ENCODE measurements around the gene UQCRC1.
A peak's percentile ranks its signal among the peaks of the same experiment; 100 is the strongest.

The UQCRC1 gene

DNA sequence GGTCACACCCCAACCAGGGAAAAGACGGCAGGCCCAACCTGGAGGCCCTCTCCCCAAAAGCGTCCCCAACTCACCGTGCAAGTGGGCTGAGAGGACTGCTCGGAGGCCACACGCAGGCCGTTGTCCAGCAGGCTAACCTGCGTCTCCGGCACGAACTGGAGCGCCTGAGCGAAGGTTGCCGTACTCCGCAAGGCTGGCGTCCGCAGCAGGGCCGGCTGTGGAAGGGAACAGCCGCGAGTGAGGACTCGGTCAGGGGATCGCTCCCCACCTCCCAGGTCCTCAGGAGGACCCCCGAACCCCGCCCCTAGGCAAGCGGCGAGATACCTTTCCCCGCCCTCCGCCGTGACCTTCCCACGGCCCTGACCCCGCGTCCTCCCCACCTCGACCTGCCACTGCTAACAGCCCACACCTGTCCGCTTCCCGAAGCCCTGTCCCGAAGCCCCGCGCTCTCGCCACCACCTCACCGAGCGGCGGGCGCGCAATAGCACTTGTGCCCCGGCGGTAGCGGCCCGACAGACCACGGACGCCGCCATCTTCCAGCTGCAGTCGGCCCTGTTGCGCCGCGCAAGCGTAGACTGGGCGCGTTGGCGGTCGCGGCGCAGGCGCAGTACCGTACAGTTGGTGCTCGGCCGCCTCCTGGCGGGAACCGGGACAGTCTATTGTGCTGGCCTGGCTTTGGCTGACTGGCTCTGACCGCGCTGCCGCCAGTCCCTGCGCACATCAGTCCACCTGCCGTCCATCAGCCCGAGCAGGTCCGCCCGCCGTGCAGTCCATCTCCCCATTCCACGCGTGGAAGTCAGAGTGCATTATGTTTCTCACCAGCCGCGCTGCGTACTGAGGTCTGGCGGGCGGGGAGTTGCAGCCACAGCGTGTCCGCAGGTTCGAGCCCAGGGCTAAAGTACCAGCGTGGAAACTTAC lies at the start of gene UQCRC1:
TSS of gene UQCRC1 (minus strand) at position 559 of the 918 bp plus-strand sequence. CDS start at position 533, 26 bp downstream.
- peak; percentile 74 for DNase-seq

DNA sequence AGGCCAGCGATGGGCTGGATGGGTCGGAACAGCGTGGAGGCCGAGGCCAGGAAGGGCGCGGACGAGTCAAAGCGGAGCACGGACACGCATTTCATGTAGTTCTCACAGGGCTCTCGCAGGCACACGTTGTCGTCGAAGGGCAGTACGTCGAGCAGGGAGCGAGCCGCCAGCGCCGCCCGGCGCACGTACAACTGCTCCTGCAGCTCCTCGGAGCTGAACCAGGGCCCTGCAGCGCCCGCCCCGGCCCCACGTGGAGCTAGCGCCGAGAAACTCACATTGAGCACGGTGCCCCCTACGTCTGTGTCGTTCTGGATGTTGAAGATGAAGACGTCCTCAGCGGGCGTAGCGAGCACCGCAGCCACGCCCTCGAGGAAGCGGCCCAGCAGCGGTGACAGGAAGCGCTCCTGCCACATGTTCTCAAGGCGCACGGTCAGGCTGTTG lies 47.4 kb upstream of the UQCRC1 start:
- no peak for DNase-seq

DNA sequence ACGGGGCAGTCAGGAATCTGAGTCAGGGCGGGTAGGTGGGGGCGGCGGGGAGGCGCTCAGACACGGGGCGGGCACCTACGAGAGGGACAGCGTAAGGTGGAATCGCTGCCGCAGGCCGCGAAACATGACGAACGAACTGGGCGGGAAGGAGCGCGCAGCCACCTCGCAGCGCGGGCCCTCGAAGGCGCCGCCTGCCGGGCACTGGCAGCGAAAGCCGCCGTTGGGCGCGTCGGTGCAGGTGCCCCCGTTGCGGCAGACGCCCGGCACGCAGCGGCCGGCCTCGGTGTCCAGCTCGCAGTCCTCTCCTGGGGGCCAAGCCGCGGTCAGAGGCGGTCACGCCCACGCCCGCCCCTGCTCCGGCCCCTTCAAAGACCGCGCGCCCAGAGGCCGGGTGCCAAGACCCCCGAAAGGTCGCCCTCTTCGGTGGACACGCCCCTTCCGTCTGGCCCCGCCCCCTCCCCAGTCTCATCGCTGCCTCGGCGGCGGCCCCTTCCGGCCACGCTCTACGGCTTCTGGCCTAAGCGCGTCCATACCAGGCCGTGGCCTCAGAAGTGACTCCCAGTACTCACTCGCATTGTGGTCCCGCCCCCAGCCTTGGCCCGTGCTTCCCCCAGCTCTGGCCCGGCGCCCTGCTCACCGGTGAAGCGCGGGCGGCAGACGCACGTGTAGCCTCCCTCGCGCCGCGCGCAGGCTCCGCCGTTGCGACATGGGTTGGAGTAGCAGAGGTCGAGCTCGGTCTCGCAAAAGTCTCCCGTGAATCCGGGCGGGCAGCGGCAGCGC lies 46.8 kb upstream of the UQCRC1 start:
- no peak for DNase-seq

DNA sequence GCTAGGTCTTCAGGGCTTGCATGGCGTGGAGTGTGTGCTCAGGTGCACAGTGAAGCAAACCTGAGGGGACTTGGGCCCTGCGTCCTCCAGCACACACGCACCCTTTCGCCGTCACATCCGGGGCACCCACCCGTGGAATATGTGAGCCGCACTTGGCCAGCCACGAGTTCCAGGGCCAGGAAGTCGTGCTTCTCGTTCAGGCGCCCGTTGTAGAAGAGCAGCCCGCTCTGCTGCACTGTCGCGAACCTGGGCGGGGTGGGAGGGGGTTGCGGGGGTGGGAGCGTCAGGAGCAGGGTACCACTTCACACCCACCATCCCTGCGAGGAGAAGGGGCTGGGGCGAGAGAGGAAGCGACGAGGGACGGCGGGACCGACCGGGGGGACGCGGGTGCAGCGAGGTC lies 46.2 kb upstream of the UQCRC1 start:
- DNase-seq, result no peak

DNA sequence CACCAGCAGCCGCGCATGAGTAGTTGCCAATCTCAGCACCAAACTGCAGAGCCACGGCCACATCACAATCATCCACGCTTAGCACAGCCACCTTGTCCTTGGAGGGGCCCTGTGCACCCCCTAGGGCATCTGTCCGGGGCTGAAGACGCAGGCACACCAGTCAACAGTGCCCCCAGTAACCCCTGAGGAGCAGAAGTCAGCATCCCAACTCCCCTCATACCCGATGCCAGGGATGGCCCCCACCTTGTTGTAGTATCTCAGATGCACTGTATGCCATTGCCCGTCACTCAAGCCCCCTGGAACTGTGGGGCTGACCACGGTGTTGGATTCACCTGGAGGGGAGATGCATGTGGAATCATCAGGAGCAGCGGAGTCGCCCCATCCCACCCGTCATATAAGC lies 45.6 kb upstream of the UQCRC1 start:
- no peak for DNase-seq

DNA sequence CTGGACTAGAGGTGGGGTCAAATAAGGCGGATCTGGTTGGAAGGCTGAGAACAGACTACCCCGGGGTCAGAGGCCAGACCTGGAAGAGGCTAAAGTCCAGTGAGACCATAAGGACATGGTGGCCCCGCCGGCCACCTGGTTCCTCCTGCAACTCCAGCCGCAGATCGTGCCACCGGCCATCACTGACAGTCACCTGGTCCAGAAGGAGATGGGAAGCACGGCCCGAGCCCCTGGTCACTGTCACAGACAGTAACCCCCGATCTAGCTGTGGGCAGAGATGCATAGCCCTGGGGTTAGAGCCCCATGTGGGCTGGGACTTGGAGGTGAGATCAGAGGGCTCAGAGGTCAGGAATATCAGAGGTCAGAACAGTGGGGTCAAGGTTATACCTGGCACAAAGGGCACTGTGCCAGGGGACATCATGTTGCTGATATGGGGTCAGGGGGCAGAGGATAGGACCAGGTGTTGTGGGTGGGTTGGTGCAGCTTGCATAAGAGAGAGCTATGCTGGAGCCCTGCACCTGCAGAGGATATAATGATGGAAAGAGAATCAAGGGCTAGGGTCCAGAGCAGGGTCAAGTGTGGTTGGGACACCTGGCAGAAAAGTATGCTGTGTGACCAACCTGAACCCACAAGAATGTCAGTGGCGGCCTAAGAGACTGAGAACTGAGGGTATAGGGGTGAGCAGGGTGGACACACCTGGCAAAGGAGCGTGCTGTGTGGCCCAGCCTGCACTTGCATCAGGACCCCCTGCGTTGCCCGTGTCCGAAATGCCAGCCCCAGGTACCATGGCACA lies 43.7 kb upstream of the UQCRC1 start:
- DNase-seq, result no peak

DNA sequence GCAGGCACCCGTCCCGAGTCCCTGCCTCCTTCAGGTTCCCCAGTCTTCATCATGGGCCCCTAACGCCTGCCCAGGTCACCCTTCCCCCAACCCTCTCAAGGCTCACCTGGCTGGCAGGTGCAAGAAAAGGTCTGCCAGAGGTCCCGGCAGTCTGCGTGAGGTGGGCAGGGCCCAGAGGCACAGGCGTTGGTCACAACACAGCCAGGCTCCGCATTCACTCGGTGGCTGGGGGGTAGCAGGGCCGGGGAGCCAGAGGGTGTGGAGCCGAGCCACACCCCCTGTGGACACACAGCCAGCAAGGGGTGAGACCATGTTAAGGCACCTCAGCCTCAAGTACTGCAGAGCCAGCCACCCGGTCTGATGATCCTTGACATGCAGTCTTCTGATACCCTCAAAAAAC lies 42.3 kb upstream of the UQCRC1 start:
- no peak for DNase-seq

DNA sequence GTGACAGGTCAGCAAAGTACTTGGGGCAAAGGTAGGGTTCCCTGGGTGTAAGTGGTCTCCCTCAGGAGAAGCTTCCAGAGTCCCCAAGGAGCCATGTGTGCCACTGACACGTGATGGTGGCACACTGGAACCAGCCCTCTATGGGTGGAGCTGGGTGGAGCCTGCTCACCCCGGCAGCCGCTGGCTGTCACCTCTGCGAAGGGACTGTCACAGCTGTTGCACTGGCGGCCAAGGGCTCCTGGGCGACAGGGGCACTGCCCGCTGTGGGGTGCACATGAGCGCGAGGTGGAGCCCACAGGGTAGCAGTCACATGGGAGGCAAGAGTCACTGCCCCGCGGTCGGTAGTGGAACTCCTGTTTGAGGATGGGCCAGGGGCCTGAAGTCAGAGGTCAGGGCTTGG lies 41.3 kb upstream of the UQCRC1 start:
- no peak for DNase-seq

DNA sequence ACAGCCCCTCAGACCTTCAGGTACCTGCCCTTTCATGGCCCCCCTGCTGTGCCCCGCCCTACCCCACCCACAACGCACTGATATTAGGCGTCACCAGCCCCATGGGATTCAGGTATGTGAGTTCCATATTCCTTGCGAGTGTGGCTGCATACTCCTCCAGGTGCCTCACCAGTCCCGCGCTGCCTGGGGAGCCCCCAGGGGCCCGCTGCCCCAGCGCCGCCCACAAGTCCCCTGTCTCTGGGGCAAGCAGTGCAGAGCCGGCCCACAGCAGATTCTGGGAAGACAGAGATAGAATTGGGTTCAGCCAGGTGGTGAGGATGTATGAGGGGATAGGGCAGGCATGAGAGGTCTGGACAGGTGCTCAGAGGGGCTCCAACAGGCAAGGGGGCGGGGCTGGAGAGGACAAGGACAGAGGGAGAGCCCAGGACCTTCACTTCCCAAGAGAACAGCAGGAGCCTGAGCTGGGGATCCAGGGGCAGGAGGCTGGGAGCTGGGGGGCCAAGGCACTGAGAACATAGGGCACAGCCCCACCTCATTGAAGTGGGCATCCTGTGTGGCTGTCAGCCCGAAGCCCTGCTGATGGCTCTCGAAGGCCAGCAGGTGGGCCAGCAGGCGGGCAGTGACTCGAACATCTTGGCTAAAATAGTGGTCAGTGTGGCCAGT lies 38.9 kb upstream of the UQCRC1 start:
- DNase-seq, result no peak

DNA sequence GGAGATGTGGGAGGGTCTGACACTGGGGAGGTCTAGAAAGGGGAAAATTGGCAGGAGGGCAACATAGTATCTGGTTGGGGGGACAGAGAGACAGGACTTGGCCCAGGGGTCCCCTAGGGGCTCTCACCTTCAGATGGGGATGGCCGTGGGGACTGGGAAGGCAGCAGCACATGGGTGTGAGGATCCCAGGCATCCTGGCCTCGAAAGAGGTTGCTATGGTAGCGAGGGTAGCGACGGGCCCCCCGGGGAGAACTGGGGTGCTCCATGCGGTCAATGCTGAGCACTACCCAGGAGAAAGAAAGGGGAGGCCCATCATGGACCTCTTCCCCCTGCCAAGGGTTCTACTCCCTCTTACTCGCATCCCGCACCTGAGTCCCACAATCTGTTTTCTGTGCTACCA lies 38.3 kb upstream of the UQCRC1 start:
- DNase-seq, result no peak

DNA sequence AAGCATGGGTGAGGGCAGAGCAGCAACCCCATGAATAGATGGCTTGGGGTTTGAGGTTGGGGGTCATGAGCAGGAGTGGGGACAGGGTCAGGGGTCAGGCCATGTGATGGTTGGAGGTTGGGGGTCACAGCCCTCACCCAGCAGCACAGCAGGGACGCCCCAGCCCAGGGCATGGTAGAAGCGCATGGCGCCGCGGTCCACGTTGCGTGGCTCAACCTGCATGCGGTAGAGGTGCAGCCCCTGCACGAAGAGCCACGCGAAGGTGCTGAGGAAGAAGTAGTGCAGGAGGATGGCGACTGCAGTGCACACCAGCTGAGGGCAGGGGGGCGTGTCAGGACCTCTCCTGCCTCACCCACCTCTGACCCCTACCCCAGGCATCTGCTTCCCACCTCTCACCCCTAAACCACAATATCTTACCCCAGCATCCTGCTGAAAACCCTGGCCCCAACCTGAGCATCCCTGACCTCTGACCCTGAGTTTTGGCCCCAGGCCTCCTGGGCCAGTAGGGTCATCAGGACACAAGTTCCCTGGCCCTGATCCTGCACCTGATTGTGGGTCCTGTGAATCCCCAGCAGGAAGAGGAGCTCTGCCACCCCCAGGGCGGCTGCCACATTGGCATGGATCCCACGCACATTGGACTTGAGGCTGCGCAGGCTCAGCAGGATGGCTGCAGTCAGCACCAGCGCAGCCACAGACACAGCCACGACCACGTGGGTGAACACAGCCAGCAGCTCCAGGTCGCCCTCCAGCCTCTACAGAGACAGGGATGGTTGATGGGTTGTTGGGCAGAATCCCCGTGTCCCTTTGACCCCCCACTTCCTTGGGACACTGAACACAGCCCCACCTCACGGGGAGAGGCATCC lies 35.7 kb upstream of the UQCRC1 start:
- no peak for DNase-seq

DNA sequence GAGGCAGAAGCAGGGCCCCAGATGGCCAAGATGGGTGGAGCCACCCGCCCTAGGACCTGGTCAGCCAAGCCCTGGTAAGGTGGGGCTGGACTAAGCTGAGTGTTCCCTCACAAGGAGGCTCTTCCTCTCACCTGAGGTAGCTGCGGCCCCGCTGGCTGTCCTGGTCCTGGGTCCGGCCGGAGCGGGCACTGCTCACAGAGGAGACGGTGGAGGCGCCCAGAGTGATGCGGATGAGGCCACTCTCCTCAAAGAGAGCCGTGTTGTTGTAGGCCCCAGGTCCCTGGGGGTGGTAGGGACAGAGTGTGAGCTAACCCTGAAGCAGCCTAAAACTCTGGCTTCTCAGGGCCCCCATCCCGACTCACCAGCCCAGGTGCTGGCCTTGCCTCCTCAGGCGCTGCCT lies 33.2 kb upstream of the UQCRC1 start:
- no peak for DNase-seq

DNA sequence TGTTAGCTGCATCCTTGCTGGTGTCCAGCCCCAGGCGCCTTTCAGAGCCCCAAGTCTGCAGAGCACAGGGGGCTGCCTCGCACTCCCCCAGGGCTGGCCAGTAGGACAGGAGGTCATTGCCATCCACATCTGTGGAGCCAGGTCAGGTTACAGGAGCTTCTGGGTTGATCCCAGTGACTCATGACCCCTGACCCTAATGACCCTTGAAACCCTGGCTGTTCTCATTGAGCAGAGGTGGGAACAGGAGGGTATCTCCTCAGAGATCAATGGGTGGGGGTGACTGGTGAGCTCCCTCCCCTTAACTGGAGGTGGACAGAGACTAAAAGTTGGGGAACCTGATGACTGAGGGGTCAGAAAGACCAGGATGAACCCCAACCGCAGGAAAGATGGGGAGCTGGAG lies 31.9 kb upstream of the UQCRC1 start:
- DNase-seq, result no peak

DNA sequence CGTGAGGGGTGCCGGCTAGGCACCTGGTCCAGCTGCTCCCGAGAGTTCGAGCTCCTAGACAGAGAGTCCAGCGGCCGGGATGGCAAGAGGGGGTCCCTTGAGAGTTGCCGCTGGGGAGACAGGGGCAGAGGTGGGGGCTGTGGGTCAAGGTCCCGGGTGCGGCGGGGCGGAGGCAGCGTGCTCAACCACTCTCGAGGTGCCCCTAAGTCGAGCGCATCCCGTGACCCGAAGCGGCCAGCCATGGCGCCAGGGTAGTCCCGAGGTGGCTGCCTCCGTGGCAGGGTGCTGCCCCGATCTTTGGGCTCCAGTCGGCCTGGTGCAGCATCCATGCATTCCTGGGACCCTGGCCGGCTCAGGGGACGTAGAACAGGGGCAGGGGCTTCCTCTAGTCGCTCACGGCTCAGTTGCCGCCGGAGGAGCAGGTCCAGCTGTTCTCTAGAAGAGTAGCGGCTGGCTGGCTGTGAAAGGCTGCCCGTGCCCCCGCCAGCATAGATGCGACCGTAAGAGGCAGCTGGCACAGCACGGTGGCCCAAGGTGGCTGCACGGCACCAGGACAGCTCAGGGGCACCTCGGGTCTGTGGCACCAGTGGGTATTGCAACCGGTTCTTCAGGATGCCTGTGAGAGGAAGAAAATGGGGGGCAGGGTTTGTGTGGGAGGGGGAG lies 30.6 kb upstream of the UQCRC1 start:
- DNase-seq, result no peak

DNA sequence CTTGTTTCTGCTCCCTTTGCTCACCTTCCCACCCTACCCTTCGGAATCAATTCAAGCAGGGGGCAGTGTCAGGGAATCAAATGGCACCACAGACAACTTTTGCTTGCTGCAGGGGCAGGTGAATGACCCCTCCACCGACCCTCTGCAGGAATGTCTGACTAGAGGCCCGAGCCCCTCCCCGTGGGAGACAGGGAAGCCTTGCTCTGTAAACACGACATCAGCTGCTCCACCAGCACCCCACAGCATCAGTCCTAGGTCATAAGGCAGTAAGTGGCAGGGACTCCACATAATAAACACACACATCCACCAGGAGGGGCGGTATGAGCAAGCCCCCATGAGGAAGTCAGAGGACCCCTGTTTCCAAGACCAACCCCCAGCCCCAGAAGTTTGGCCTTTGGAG lies 27.9 kb upstream of the UQCRC1 start:
- DNase-seq, result no peak

DNA sequence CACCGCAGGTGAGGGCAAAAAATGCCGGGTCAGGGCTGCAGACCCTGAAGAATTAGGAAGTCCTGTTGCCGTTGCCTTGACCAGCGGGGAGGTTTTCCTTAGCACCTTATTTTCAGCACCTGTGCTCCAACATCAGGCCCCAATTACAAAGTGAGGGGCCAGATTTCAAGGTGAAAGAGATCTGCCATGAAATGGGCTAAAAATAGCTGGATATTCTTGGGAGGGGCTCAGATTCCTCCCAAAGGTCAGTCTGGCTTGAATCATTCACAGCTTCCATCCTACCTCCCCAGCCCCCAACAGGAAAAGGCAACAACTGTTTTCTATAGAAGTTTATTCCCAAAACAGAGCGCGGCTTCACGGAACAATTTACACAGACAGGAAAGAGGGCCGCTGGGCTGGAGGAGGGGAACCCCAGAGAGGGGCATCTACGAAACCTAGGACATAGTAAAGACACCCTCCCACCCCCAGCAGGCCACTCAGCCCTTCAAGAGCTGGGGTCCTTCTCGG lies 26.8 kb upstream of the UQCRC1 start:
- no peak for DNase-seq

DNA sequence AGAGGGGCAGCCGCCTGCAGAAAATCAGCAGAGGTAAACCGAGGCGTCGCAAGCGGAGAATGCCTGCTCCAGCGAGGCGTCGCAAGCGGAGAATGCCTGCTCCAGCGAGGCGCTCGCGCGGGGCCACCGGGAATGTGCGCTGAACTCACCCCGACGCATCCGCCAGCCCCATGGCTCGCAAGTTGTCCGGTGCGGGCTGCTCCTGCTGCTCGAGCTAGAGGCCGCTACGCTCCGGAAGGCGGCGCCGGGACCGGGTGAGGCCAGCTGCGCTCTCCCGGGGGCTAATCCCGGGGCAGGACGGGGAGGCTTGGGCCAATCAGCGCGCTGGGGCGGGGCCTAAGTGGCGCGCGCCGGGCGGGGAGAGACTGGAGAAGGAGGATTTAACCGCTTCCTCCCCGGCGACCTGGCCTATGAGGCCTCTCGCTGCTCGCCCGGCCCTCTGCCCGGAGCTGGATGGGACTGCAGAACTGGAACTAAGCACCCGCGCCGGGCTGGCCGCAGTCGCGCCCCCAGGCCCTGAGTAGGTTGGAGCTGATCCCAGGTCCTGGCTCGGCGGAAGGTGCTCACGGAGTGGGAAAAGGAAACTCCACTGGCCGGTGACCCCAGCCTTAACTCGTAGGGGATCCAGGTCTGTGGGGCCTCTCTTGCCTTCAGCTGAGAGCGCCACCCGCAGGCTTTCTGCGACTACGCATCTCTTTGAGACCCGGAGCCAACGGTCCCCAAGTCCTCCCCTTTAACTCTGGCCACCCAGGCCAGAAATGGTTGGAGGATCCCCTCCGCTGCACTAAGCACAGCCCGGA lies 26.0 kb upstream of the UQCRC1 start, which contains the start of gene SLC26A6:
TSS of gene SLC26A6 (minus strand) at position 240 of the 800 bp plus-strand sequence. CDS start at position 172, 68 bp downstream.
- peak; percentile 79 for DNase-seq

DNA sequence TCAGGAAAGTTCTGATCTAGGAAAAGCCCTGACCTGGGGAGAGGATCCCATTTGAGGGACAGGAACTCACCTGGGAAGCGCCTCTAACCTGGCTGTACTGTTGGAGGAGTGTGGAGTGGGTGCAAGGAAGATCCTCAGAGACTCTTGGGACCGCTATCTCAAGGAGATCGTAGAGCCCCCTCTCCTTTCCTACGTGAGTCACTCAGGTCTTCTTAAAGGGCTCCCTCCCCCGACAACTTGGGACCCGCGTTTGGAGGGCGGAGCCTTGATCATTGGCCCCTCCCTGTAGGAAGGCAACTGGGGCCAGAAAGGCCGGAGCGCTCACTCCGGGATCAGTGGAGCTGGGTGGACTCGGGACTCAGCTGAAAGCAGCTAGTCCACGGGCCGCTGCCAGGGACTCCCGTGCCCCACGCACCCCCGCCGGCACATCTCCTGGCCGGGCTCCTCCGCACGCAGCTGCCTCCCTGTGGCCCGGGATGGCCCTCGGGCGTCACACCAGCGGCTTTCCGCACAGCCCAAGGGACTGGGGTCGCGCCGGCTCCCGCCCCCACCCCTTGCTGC lies 25.3 kb upstream of the UQCRC1 start:
- DNase-seq, result peak; percentile 1

DNA sequence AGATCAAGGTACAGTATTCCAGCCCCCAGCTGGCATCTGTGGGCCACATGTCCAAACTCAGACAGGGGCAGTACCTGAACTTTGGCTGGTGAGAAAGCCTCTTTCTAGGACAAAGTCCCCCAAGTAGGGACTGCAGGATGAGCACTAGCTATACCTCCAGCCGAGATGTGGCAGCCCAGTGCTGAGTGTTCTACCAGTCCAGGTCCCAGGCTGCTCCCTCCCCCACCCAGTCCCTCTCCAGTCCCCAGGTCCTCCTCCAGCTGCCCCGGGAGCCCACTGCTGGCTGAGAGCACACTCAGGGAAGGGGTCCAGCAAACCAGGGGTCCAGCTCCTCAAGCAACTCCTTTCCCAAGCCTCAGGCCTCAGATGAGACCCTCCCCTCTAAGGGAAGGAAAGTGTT lies 24.3 kb upstream of the UQCRC1 start:
- no peak for DNase-seq

All from NCI-H2171 treated with DMSO at 0.1 percent for 48 hours (cell line).